Measurements from ENCODE around the gene BABAM2.

DNA sequence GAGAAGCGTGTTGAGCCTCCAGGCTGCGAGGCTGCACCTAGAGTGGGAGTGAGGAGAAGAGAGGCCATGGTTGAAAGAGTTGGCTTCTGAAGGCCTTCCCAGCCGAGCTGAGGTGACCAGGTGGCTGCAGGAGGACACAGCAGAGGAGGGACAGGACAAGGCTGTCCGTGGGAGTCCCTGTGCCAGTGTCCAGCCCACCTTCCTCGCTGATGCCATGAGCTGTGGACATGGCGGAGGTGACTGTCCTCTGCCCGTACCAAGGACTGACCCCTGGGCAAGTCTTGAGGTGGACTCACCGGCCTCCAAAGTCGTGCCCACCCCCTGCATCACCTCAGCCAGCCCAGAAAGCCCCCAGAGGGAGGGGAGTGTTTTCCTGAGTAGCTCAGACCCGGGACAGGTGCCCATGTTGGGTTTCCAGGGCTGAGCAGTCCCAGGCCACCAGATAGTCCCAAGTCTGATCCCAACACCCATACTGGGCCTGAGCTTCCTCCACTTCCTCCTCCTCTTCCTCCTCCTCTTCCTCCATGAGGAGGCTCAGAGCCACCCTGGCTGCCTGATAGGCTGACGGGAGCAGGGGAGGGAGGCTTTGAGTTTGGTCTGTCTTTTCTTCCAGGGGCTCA is 459.1 kb downstream of the BABAM2 start:
- no peak for TF ChIP-seq EZH2 (IDR thresholded peaks at IDR 0.05; ENCODE audit: insufficient read depth, low read length)
- TF ChIP-seq, protein P1, sequence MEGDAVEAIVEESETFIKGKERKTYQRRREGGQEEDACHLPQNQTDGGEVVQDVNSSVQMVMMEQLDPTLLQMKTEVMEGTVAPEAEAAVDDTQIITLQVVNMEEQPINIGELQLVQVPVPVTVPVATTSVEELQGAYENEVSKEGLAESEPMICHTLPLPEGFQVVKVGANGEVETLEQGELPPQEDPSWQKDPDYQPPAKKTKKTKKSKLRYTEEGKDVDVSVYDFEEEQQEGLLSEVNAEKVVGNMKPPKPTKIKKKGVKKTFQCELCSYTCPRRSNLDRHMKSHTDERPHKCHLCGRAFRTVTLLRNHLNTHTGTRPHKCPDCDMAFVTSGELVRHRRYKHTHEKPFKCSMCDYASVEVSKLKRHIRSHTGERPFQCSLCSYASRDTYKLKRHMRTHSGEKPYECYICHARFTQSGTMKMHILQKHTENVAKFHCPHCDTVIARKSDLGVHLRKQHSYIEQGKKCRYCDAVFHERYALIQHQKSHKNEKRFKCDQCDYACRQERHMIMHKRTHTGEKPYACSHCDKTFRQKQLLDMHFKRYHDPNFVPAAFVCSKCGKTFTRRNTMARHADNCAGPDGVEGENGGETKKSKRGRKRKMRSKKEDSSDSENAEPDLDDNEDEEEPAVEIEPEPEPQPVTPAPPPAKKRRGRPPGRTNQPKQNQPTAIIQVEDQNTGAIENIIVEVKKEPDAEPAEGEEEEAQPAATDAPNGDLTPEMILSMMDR (IDR thresholded peaks at IDR 0.05; ENCODE audit: insufficient read depth, low read depth, low read length): no peak
